K562 (cell line): ENCODE results near the gene APELA. TPM values are rescaled to one million over a fixed set of nuclear protein-coding genes. Genes with fewer than 3 reads are reported as not detected.
A peak's percentile ranks its signal among the peaks of the same experiment; 100 is the strongest.

Experiments
- ATAC-seq: fragments of 200-7000 bp; cut with Tn5 transposase; 3 replicates; pipeline ENCODE4 v1.9.1; 2020; ENCODE audit warnings: moderate library complexity
- BruUV-seq: library from RNA; stranded (reverse); fragments of 400-500 nt; replicated peaks from 2 replicates; lab custom pipeline; 2021; lab: Mats Ljungman, UMichigan
- CTCF ChIA-PET: fragments of 300-600 bp; formaldehyde crosslinking; extraction: SDS; loops from one replicate; lab custom pipeline; 2021; ENCODE audit warnings: low intra/inter-chr PET ratio; lab: Yijun Ruan, JAX
- POLR2A ChIA-PET: fragments of 300-600, 350-650 bp; sonication (Branson Sonifier 250); formaldehyde crosslinking; extraction: SDS; loops from one replicate; lab custom pipeline; 2021; ENCODE audit warnings: antibody characterized with exemption, inconsistent platforms; lab: Yijun Ruan, JAX
- DNase-seq, 4 experiments: peaks; one replicate each; pipeline versions ENCODE4 v3.0.0 to v3.0.0-alpha.2; 2011 to 2018; ENCODE audit warnings: low spot score in 3 of 4, mixed read lengths in 3 of 4; ENCODE audit errors: extremely low read depth in 1 of 4
- FAIRE-seq: peaks from 2 replicates; lab custom pipeline; 2011; peaks lifted over from hg19 to GRCh38; lab: Jason Lieb, UNC
- H2AFZ ChIP-seq: 2 replicates; pipeline ENCODE4 v1.6.0; 2011; ENCODE audit warnings: low read depth, low read length, control low read depth, inconsistent platforms
- H3K27ac ChIP-seq: fragments of 200-600 bp; 3 replicates; pipeline ENCODE4 v1.8.0; 2011; ENCODE audit warnings: low read depth, mild to moderate bottlenecking, control low read depth, inconsistent platforms, low read length, moderate library complexity, mixed read lengths; ENCODE audit errors: extremely low read depth
- H3K27me3 ChIP-seq, 2 experiments: fragments of 300-600 bp in 1 of 2; 2 replicates in 1 of 2; 3 replicates in 1 of 2; pipeline versions ENCODE4 v1.6.0 to v1.8.0; 2011; ENCODE audit warnings: inconsistent platforms in 2 of 2, low read length in 2 of 2, mild to moderate bottlenecking in 1 of 2, mixed read lengths in 1 of 2, moderate library complexity in 1 of 2; ENCODE audit not compliant: control insufficient read depth in 2 of 2, insufficient read depth in 2 of 2
- H3K36me3 ChIP-seq: fragments of 300-600 bp; 3 replicates; pipeline ENCODE4 v1.8.0; 2011; ENCODE audit warnings: mild to moderate bottlenecking, low read length, inconsistent platforms; ENCODE audit not compliant: control insufficient read depth, insufficient read depth
- H3K4me1 ChIP-seq, 2 experiments: fragments of 200-600 bp in 1 of 2; replicated peaks in 1 of 2; 2 replicates in 1 of 2; 3 replicates in 1 of 2; pipeline versions ENCODE4 v1.5.1 to v1.8.0; 2011; ENCODE audit warnings: inconsistent platforms in 2 of 2, low read length in 2 of 2, mild to moderate bottlenecking in 1 of 2, mixed read lengths in 1 of 2, moderate library complexity in 1 of 2; ENCODE audit not compliant: control insufficient read depth in 2 of 2, insufficient read depth in 2 of 2
- H3K4me2 ChIP-seq: 2 replicates; pipeline ENCODE4 v1.6.1; 2011; ENCODE audit warnings: low read length, control low read depth, inconsistent platforms, mixed read lengths; ENCODE audit not compliant: insufficient read depth
- H3K4me3 ChIP-seq: fragments of 200-600 bp; sonication (generic), shearing (Covaris generic); 2 replicates; pipeline ENCODE4 v1.5.1; 2016; ENCODE audit warnings: control low read depth, inconsistent platforms
- H3K79me2 ChIP-seq: fragments of 200-600 bp; 3 replicates; pipeline ENCODE4 v1.8.0; 2011; ENCODE audit warnings: low read length, inconsistent platforms; ENCODE audit not compliant: control insufficient read depth, insufficient read depth
- H3K9ac ChIP-seq, 2 experiments: 2 replicates each; pipeline versions ENCODE4 v1.6.0 to v1.6.1; 2011; ENCODE audit warnings: low read depth in 2 of 2, low read length in 2 of 2, control low read depth in 1 of 2, inconsistent platforms in 1 of 2, mild to moderate bottlenecking in 1 of 2, mixed read lengths in 1 of 2; ENCODE audit not compliant: insufficient read depth in 1 of 2
- H3K9me1 ChIP-seq: one replicate; pipeline ENCODE4 v1.6.0; 2011; ENCODE audit warnings: inconsistent platforms, mild to moderate bottlenecking, low read length, moderate library complexity; ENCODE audit not compliant: control insufficient read depth, insufficient read depth
- H3K9me3 ChIP-seq: replicated peaks from 2 replicates; pipeline ENCODE4 v1.5.1; 2011; ENCODE audit warnings: low read depth, low read length, inconsistent platforms; ENCODE audit not compliant: control insufficient read depth, insufficient read depth
- H4K20me1 ChIP-seq: replicated peaks from 2 replicates; pipeline ENCODE4 v1.6.1; 2011; ENCODE audit warnings: low read length, inconsistent platforms, mixed read lengths; ENCODE audit not compliant: control insufficient read depth, insufficient read depth
- GTF2F1 ChIP-seq: IDR thresholded peaks from 2 replicates; pipeline ENCODE4 v1.6.1; 2011; ENCODE audit warnings: low read depth, low read length, improper control_type of control experiment
- MAFG ChIP-seq: fragments of 450-650 bp; conservative IDR thresholded peaks from 2 replicates; pipeline ENCODE4 v1.6.1; 2016; ENCODE audit warnings: missing genetic modification characterization, missing compliant biosample characterization
- NFE2 ChIP-seq: IDR thresholded peaks from 2 replicates; pipeline ENCODE4 v1.6.1; 2014; ENCODE audit warnings: antibody characterized with exemption, low read depth
- OTX1 ChIP-seq: fragments of 450-650 bp; formaldehyde crosslinking; IDR thresholded peaks from 2 replicates; pipeline ENCODE4 v1.4.0; 2022; ENCODE audit warnings: mild to moderate bottlenecking
- PHTF2 ChIP-seq: fragments of 250-450 bp; sonication (Bioruptor Pico); IDR thresholded peaks from 2 replicates; pipeline ENCODE4 v1.5.0; 2021; ENCODE audit warnings: mild to moderate bottlenecking
- ZNF133 ChIP-seq: fragments of 250-450 bp; sonication (Bioruptor Pico); IDR thresholded peaks from 2 replicates; pipeline ENCODE4 v1.4.0; 2020; ENCODE audit warnings: mild to moderate bottlenecking
- in situ Hi-C: fragments of 300-500 bp; cut with MboI; formaldehyde crosslinking; loops from 4 replicates; pipeline ENCODE4 v1.15.0; 2018; ENCODE audit warnings: inconsistent platforms, mixed read lengths
- intact Hi-C: fragments of 100-400 bp; cut with micrococcal nuclease; formaldehyde crosslinking; loops from 2 replicates; pipeline ENCODE4 v1.14.2; 2022
- polyA plus RNA-seq, 8 experiments: library from polyadenylated mRNA; depleted of rRNA in 4 of 8; stranded (reverse) in 5 of 8; unstranded in 3 of 8; fragments of >200 nt; fragmentation: Nextera tagmentation in 2 of 8; fragmentation: Illumina TruSeq in 1 of 8; extraction: Ambion mirVana in 2 of 8; extraction: Trizol in 1 of 8; gene quantifications; 2 replicates each; pipeline versions ENCODE4 v1.2.1 to v1.2.3, GENCODE V29; 2011 to 2014; ENCODE audit warnings: inconsistent platforms in 1 of 8, missing spikeins in 1 of 8
- total RNA-seq, 7 experiments: library from RNA; depleted of rRNA in 6 of 7; stranded (reverse); fragments of >200 nt in 6 of 7; fragmentation: Illumina TruSeq in 2 of 7; extraction: Trizol in 2 of 7; gene quantifications; 2 replicates each; pipeline versions ENCODE4 v1.2.1 to v1.2.3, GENCODE V29; 2011 to 2021; ENCODE audit warnings: low replicate concordance in 1 of 7
- TF ChIP-seq, protein P1 (sequence below): sonication (generic); IDR thresholded peaks from 2 replicates; pipeline ENCODE4 v1.6.1; 2016
- TF ChIP-seq, protein P2 (sequence below): fragments of 450-650 bp; formaldehyde crosslinking; IDR thresholded peaks from 2 replicates; pipeline ENCODE4 v1.4.0; 2020; ENCODE audit warnings: mild to moderate bottlenecking, moderate library complexity
- TF ChIP-seq, protein P3 (sequence below): fragments of 250-450 bp; sonication (Bioruptor Pico); IDR thresholded peaks from 2 replicates; pipeline ENCODE4 v1.8.0; 2022; ENCODE audit warnings: moderate library complexity, mild to moderate bottlenecking, inconsistent platforms
- TF ChIP-seq, protein P4 (sequence below): fragments of 200-400 bp; formaldehyde crosslinking; IDR thresholded peaks from 2 replicates; pipeline ENCODE4 v1.6.1; 2017; ENCODE audit warnings: mild to moderate bottlenecking, low read depth, low read length, moderate library complexity
- TF ChIP-seq, protein P5 (sequence below): sonication (generic); formaldehyde crosslinking; IDR thresholded peaks from 2 replicates; pipeline ENCODE4 v1.8.1; 2022; ENCODE audit warnings: missing genetic modification reagents

The APELA gene
- total and polyA plus RNA-seq, 9 of the 15 experiments (the other 6 are each of a cell fraction or from before 2014, with no cell fraction given), result not detected

DNA sequence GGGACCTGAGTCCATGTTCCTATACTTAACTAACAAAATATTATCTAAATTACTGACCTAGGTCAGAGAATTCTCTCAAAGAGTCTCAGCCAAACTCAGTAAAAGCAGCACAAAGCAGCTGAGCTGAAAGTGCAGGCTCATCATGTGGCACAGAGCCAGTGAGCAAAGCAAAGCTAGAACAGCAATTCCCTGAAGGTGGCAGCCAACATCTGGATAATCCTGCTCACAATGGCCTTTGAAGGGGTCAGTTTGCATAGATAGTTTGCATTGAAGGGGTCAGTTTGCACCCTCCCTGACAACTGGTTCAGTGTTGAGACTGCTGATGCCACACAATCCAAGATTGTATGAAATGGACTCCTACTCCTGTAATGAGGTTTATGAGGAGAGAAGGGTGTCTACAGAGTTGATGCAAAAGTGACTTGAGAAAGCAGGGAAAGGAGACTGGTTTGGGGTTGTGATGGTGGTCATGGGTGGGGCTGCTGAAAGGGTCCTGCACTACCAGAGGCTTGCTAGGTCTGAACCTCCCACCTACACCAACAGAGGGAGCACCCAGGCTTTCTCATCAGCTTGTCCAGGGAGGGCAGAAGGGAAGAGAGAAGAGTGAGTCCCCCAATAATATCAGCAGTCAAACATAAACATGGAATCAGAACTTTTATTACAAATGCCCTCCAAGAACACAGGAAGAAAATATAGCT lies 60.7 kb downstream of the APELA start:
- Histone ChIP-seq H3K9me1 (no peaks in the 10 kb centered on the region), H4K20me1 (no peaks in the 10 kb centered on the region), H3K9ac (no peak overlapping the region), H3K4me1 (no peaks in the 10 kb centered on the region), H3K27me3 (peaks cover 0 to 13% of the 10 kb centered on the region in 2 experiments; a peak in 3 of 5 replicates), H3K79me2 (no peaks in the 10 kb centered on the region), H3K4me2 (no peak overlapping the region), H3K4me3 (no peak overlapping the region), H3K27ac (no peak overlapping the region), H3K36me3 (no peaks in the 10 kb centered on the region), H3K9me3 (no peaks in the 10 kb centered on the region), H2AFZ (no peak overlapping the region)
- DNase-seq (peak in 1 of 4 experiments; percentile 12), FAIRE-seq (no peak), ATAC-seq (peak; percentile 58; the same call in 2 of the 3 replicates)
- POLR2A ChIA-PET, result no interaction called here
- no TSS peak for BruUV-seq
- in situ Hi-C loops (no loop called here), intact Hi-C loops (loop anchor here (5.0 kb wide), 1 partner anchor 60 kb away; no protein-coding TSS in a partner anchor)
- CTCF ChIA-PET, result no interaction called here
- TF ChIP-seq, protein P1, sequence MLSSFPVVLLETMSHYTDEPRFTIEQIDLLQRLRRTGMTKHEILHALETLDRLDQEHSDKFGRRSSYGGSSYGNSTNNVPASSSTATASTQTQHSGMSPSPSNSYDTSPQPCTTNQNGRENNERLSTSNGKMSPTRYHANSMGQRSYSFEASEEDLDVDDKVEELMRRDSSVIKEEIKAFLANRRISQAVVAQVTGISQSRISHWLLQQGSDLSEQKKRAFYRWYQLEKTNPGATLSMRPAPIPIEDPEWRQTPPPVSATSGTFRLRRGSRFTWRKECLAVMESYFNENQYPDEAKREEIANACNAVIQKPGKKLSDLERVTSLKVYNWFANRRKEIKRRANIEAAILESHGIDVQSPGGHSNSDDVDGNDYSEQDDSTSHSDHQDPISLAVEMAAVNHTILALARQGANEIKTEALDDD, result no peak
- TF ChIP-seq, protein P2, sequence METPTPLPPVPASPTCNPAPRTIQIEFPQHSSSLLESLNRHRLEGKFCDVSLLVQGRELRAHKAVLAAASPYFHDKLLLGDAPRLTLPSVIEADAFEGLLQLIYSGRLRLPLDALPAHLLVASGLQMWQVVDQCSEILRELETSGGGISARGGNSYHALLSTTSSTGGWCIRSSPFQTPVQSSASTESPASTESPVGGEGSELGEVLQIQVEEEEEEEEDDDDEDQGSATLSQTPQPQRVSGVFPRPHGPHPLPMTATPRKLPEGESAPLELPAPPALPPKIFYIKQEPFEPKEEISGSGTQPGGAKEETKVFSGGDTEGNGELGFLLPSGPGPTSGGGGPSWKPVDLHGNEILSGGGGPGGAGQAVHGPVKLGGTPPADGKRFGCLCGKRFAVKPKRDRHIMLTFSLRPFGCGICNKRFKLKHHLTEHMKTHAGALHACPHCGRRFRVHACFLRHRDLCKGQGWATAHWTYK, result no peak
- TF ChIP-seq NFE2 (peak; percentile 41; the same call in 1 of the 2 replicates), OTX1 (CRISPR knock-in tag) (no peak), ZNF133 (CRISPR knock-in tag) (no peak), MAFG (tag) (0 out of 2 replicates have a peak, but pooled peaks have one; percentile 33), GTF2F1 (no peak), PHTF2 (CRISPR knock-in tag) (no peak)
- TF ChIP-seq, protein P3, sequence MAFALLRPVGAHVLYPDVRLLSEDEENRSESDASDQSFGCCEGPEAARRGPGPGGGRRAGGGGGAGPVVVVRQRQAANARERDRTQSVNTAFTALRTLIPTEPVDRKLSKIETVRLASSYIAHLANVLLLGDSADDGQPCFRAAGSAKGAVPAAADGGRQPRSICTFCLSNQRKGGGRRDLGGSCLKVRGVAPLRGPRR (CRISPR knock-in tag), result no peak
- TF ChIP-seq, protein P4, sequence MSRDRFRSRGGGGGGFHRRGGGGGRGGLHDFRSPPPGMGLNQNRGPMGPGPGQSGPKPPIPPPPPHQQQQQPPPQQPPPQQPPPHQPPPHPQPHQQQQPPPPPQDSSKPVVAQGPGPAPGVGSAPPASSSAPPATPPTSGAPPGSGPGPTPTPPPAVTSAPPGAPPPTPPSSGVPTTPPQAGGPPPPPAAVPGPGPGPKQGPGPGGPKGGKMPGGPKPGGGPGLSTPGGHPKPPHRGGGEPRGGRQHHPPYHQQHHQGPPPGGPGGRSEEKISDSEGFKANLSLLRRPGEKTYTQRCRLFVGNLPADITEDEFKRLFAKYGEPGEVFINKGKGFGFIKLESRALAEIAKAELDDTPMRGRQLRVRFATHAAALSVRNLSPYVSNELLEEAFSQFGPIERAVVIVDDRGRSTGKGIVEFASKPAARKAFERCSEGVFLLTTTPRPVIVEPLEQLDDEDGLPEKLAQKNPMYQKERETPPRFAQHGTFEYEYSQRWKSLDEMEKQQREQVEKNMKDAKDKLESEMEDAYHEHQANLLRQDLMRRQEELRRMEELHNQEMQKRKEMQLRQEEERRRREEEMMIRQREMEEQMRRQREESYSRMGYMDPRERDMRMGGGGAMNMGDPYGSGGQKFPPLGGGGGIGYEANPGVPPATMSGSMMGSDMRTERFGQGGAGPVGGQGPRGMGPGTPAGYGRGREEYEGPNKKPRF, result no peak
- TF ChIP-seq, protein P5, sequence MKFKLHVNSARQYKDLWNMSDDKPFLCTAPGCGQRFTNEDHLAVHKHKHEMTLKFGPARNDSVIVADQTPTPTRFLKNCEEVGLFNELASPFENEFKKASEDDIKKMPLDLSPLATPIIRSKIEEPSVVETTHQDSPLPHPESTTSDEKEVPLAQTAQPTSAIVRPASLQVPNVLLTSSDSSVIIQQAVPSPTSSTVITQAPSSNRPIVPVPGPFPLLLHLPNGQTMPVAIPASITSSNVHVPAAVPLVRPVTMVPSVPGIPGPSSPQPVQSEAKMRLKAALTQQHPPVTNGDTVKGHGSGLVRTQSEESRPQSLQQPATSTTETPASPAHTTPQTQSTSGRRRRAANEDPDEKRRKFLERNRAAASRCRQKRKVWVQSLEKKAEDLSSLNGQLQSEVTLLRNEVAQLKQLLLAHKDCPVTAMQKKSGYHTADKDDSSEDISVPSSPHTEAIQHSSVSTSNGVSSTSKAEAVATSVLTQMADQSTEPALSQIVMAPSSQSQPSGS, result no peak
